Endothelial cell of umbilical vein (primary cell): ENCODE data around the gene IGFL1.

Experiments used
- EZH2 ChIP-seq: IDR thresholded peaks from 2 replicates; pipeline ENCODE4 v1.6.1; 2012; ENCODE audit warnings: borderline replicate concordance, low read depth, mild to moderate bottlenecking, moderate library complexity, low read length, inconsistent platforms; ENCODE audit not compliant: severe bottlenecking
- FOS ChIP-seq: IDR thresholded peaks from 2 replicates; pipeline ENCODE4 v1.6.1; 2011; ENCODE audit warnings: mild to moderate bottlenecking, low read length, moderate library complexity, borderline replicate concordance; ENCODE audit not compliant: insufficient read depth
- GATA2 ChIP-seq: IDR thresholded peaks from 2 replicates; pipeline ENCODE4 v1.7.0; 2011; ENCODE audit warnings: low read depth, mild to moderate bottlenecking, moderate library complexity, mixed read lengths, low read length; ENCODE audit not compliant: insufficient read length, insufficient read depth
- JUN ChIP-seq: IDR thresholded peaks from 2 replicates; pipeline ENCODE4 v1.6.1; 2011; ENCODE audit warnings: borderline replicate concordance, low read depth; ENCODE audit not compliant: insufficient read length, insufficient read depth
- POLR2A ChIP-seq: IDR thresholded peaks from 2 replicates; pipeline ENCODE4 v1.6.1; 2012; ENCODE audit warnings: low read depth, mild to moderate bottlenecking, control low read depth, low read length
- POLR2AphosphoS5 ChIP-seq: IDR thresholded peaks from 2 replicates; pipeline ENCODE4 v1.6.1; 2012; ENCODE audit warnings: low read depth, mild to moderate bottlenecking, control low read depth, low read length, moderate library complexity; ENCODE audit not compliant: insufficient read depth
- TF ChIP-seq, protein P1 (sequence below), 2 donors: IDR thresholded peaks; 1 replicate in 1 of 2; 2 replicates in 1 of 2; pipeline ENCODE4 v1.5.1; 2011; ENCODE audit warnings: low read length in 2 of 2, mild to moderate bottlenecking in 2 of 2, moderate library complexity in 2 of 2, control low read depth in 1 of 2, inconsistent platforms in 1 of 2, low read depth in 1 of 2; ENCODE audit not compliant: insufficient read depth in 1 of 2; ENCODE audit errors: extremely low read depth in 1 of 2
- TF ChIP-seq, protein P2 (sequence below): IDR thresholded peaks from 2 replicates; pipeline ENCODE4 v1.6.1; 2011; ENCODE audit not compliant: insufficient read depth, insufficient read length

DNA sequence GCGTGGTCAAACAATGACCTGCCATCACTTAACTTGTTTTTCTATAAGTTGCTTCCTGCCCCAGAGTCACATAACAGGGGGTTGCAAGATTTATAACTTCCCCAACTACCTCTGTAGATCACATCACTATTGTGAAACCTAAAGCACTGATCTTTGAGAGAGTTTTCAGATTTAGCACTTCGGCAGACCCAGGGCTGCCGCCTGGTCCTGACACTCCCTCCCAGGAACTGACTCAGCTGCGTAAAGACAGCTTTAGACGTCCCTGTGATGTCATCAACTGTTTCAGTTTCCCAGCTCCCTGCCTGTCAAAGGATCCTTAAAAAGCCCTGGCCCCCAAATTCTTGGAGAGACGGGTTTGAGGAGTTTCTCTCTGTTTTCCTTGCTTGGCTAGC is 48.2 kb upstream of the IGFL1 start:
- TF ChIP-seq, protein P1, sequence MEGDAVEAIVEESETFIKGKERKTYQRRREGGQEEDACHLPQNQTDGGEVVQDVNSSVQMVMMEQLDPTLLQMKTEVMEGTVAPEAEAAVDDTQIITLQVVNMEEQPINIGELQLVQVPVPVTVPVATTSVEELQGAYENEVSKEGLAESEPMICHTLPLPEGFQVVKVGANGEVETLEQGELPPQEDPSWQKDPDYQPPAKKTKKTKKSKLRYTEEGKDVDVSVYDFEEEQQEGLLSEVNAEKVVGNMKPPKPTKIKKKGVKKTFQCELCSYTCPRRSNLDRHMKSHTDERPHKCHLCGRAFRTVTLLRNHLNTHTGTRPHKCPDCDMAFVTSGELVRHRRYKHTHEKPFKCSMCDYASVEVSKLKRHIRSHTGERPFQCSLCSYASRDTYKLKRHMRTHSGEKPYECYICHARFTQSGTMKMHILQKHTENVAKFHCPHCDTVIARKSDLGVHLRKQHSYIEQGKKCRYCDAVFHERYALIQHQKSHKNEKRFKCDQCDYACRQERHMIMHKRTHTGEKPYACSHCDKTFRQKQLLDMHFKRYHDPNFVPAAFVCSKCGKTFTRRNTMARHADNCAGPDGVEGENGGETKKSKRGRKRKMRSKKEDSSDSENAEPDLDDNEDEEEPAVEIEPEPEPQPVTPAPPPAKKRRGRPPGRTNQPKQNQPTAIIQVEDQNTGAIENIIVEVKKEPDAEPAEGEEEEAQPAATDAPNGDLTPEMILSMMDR (IDR thresholded peaks at IDR 0.05; ENCODE audit: extremely low read depth in 1 of 2, insufficient read depth in 1 of 2, low read depth in 1 of 2, low read length in 2 of 2) = no peak
- TF ChIP-seq EZH2 (no peak), POLR2AphosphoS5 (no peak), POLR2A (no peak), GATA2 (no peak), JUN (no peak), FOS (no peak)
- TF ChIP-seq, protein P2, sequence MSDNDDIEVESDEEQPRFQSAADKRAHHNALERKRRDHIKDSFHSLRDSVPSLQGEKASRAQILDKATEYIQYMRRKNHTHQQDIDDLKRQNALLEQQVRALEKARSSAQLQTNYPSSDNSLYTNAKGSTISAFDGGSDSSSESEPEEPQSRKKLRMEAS = no peak
